Left forelimb (tissue), 1 donor: Measurements from ENCODE around the gene CASKIN1.

Experiments used
- DNase-seq: peaks from one replicate; pipeline ENCODE4 v3.0.0-alpha.2; 2018; ENCODE audit warnings: low spot score

Gene CASKIN1

DNA sequence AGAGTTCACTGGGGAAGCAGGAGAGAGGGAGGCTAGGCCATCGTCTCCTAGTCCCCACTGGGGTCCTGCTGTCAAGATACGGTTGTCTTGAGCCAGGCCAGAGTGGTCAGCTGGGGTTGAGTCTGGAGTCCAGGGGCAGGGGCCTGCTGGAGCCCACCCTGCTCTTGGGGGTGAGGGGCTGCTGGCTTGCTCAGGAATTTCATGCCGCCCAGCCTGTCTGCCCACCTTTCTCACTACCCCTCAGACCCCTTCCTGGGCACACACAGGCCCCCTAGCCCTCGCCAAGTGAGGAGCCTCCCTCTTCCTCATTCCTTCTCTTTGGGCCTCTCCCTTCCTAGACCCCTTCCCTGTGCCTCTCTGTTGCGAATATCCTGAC, 39.6 kb downstream of the CASKIN1 start:
- no peak for DNase-seq

DNA sequence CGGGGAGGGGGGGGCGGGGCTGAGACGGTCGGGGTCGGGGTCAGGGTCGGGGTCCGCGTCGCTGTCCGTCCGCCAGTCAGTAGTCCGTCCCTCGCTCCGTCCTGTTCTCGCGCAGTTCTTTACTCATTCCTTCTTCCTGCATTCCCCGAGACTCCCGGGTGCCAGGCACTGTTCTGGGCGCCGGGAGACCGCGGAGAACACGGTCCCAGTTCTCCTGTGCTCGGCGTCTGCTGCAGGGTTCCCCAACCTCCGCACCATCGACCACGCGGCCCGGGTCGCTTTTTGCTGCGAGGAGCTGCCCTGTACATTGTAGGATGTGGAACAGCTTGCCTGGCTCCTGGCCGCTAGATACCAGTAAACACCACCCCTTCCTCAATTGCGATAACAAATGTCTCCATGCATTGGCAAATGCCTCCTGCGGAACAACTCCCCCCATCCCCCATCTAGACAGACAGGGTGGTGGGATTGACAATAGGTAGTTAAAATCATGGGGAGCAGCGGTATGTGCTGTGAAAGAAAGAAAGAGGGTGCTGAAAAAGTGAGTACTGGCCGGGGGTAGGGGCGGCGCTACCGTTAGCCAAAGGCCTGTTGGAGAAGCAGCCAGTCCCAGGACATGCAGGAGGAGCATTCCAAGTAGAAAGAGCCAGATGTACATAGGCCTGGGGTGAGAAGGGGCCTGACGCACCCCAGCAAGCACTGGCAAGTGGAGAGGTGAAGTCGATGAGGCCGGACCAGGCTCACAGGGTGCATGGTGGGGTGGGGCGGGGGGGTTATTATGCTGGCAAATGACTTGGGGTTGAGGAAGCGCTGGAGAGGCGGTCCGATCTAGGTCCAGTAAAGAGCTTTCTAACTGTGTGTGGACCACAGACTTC, 40.2 kb downstream of the CASKIN1 start:
- no peak for DNase-seq

DNA sequence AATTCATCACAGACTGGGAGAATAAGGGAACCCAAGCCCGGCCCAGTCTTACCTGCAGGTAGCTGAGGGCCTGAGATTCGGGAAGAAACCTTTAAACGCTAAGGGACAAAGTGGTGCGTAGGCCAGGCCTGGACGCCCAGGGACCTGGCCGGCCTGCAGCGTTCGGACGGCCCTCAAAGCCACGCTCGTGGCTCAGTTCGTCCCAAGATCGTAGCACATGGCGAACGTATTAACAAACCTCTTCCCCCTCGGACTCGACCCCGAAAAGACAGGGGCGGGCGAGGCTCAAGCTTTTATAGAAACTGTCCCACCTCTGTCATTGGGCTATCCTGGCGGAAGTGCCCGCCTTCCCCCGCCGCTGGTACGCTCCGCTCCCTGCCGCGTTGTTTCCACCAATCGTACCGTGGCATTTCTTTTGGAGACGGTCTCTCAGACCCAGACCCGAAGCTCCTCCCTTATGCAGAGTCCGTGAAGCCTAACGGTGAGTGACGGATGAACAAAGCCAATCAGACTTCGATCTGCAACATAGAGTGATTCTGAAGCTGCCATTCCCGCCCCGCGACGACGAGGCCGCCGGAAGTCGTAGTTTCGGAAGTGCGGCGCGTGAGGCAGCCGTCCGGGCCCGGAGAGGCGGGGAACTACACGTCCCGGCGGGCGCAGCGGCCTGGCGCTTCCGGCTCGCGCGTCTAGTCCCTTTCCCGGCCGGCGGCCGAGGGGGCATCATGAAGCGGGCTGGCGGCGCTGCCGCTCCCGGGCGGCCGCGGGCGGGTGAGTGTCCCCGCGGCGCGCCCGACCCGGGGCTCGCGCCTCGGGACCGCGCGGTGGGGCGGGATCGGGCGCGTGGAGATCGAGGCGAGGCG, 41.1 kb downstream of the CASKIN1 start, which contains the start of gene TRAF7:
TSS of gene TRAF7 (plus strand) at position 692 of the 860 bp plus-strand sequence. CDS start 8,139 bp downstream, outside the sequence.
- DNase-seq, result peak; percentile 98

DNA sequence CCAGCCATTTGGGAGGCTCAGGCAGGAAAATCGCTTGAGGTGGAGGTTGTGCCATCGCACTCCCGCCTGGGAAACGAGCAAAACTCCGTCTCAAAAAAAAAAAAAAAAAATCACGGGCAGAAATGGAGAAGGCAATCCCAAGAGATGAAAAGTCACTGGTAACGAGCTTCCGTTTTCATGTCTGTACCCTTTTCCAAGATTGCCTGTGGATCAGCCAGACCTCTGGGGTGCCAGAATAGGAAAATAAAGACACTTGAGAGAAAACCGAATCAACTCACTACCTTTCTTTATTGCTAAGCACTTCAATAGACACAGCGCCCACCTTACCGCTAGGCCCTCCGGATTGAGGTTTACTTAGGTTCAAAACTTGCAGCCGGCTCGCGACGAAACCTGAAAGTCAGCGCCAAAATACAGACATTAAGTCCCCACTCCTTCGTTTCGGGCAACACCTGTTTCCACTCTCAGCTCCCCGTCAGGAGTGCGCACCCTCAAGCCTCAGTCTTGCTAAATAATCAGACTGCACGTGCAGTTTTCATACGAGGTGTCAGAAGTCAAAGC, 41.8 kb downstream of the CASKIN1 start:
- DNase-seq, result no peak

DNA sequence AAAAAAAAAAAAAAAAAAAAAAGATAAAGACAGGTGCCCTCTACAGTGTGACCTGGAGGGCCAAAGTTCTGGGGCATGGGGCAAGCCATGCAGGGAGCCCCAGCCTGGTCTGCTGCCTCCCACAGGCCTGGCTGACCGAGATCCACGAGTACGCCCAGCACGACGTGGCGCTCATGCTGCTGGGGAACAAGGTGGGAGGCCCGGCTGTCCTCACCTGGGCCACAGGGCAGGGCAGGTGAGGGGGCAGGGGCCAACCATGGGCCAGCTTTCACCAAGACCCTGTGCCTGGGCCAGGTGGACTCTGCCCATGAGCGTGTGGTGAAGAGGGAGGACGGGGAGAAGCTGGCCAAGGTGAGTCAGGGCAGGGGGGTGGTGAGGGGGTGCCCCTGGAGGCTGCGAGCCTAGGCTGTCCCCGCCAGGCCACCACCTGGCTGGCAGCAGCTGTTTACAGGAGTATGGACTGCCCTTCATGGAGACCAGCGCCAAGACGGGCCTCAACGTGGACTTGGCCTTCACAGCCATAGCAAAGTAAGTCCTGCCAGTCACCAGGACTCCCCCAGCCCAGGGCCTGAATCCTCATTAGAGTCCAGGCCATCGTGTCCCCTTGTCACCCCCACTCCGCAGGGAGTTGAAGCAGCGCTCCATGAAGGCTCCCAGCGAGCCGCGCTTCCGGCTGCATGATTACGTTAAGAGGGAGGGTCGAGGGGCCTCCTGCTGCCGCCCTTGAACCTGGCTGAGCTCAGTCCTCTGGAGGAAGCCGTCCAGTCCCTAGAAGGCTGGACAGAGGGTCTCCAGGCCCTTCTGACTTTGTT, 43.5 kb downstream of the CASKIN1 start:
- DNase-seq, result no peak

DNA sequence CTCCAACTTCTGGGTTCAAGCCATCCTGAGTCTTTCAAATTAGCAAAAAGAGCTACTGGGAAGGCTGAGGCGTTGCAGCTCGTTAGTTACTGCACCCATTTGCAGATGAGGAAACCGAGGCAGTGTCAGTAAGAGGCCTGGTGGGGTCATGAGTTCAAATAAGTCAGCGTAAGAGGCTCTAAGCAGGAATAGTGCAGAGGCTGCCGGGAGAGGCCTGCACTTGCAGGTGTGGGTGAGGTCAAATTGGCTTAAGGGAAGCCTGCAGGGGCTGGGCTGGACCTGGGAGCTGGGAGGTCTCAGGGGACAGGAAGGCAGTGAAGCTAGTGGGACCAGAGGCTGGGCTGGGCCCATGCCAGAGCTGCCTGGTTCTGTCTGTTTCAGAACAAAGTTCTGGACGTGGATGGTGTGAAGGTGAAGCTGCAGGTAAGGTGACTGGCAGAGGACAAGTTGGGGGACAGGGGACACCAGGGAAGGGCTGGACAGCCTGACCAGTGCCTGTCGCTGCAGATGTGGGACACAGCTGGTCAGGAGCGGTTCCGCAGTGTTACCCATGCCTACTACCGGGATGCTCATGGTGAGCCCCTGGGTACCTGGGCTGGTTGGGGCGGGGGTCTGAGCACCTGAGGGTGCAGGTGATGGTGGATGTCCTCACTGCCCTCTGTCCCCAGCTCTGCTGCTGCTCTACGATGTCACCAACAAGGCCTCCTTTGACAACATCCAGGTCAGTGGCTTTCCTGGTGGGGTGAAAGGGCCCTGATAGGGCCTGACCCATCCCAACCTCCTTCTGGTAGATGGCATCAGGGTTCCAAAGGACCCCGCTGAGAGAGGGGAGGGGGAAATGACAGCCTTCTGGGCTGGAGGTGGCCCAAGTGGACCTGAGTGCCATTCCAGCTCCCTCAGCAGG, 45.0 kb downstream of the CASKIN1 start:
- no peak for DNase-seq

DNA sequence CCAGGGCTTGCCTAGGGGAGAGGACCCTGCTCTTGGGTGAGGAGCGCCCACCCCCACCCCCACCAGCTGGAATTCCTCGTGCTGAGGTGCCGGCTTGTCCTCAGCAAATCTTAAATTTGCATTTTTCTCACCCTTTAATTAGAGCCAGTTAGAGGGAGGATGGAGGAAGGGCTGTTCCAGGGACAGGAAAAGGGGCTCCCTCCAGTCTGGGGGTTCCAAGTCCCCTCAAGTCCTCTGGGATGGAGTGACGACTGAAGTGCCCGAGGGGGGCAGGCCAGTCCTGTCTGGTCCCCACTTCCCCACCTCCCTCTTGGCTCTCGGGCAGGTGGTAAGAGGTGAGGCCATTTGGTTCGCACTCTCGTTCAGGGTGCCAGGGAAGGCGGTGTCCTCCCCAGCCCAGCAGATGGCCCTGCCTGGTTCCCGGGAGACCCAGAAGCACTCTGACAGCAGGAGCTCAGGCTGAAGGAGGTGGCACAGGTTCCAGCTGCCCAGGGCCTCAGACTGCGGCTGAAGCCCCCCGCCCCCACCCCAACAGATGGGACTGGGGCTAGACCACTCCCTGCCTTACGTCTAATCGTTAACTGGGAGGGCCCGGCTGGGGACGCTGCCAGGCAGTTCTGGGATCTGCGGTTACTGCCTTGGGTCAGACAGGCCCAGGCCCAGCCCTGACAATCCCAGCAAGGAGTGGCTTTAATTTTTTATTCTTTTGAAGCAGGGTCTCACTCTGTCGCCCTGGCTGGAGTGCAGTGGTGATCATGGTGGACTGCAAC, 45.8 kb downstream of the CASKIN1 start:
- DNase-seq, result no peak

DNA sequence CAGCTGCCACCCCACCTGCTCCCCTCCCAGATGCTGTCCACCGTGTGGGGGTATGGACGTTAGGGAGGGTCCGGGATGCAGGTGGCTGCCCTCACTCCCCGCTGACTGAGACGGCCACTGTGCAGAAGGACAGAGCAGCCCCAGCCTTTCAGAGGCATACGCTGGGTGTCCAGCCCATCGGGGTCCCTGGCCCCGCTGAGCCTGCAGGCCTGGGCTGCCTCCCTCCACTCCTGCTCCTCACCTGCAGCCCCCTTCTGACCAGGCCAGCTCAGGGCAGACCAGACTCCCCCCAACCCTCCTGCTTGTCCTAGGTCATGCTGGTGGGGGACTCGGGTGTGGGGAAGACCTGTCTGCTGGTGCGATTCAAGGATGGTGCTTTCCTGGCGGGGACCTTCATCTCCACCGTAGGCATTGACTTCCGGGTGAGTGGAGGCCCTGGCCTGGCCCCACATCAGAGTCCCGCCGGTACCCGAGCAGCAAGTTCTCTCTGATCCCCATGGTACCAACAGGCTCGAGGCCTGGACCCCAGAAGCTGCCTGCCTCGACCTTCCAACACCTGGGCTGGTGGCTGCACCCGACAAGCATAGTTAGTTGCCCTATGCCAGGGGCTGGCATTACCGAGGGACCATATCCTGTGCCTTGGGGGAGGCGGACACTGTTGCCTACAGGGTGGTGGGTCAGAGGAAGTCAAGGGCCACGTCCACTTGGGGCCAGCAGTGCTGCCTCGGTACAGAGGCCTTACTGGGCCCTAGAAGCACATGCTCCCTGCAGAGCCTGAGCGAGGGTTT, 46.6 kb downstream of the CASKIN1 start:
- DNase-seq, result no peak

DNA sequence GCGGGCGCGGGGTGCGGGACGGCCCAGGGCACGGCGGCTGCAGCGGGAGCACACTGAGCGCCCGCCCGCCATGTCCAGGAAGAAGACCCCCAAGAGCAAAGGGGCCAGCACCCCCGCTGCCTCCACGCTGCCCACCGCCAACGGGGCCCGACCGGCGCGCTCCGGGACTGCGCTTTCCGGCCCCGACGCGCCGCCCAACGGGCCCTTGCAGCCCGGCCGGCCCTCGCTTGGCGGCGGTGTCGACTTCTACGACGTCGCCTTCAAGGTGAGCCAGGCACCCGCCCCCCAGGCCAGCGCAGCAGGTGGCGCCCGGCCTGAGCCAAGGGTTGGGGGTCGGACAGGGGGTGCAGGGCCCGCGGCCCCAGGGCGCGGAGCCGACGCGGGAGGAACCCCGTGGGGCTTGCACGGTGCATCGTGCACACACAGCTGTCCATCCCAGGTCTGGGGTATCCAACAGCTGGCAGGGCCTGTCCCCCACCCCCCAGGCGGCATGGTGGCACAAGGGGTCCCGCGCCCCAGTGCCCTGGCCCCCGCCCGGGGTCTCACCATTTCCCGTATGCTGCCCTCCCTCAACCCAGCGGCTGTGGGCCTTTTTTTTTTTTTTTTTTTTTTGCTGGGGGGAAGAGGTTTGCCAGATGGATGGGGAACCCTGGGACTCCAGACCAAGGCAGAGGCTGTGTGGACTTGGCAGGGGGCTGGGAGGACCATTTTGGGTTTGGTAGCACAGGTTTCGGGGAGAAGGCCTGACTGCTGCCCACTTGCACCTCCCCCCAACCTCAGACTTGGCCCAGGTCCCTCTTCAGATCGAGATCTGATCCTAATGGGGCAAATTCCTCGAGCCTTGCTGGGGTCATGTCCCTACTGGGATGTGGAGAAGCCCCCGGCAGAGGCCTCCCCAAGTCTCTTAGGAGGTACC, 47.4 kb downstream of the CASKIN1 start:
- no peak for DNase-seq

DNA sequence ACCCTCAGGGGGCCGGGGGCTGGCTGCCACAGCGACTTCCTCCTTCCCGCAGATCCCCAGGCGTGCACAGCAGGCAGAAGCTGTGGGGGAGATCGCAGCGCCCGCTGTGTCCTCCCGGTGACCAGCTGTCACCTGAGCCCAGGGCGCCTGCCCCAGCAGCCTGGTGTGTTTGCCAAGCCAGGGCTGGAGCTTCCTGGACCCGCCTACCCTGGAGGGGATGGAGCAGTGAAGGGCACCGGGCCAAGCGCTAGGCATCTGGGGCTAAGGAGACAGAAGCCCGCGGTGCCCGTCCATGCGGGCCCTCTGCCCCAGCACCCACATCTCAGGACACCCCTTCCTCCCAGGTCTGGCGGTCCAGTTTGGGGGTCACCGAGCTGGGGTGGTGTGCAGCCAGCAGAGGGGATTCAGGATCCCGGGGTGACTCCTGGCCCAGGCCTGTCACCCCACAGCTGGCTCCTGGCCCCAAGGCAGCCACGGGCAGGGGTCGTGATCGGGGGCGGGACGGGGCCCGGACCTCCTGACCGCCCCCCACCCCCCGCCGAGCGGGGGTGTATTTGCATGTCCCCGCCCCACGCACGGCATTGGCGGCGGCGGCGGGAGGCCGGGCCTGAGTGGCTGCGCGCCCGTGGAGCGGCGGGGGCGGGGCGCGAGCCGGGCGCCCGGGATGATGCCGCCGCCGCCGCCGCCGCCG, 48.3 kb downstream of the CASKIN1 start, which contains the start of gene RAB26:
TSS of gene RAB26 (plus strand) at position 645 of the 691 bp plus-strand sequence. CDS start 159 bp downstream, outside the sequence.
- no peak for DNase-seq

DNA sequence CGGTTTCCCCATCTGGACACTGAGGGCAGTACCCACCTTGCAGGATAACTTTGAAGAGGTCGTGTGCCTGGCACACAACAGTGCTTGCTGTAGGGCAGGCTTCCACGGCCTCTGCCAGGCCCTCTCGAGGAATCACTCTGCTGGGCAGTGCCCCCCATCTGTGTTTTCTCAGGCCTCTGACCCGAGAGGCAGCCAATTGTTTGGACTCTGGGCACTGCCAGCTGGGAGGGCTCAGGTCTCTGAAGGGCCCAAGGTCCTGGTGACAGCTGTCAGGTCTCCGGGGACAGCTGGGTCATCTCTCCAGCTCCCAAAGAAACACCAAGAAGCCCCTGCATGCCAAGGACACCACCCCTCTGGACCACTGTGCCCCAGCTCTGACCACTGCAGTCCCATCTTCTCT, 49.0 kb downstream of the CASKIN1 start:
- DNase-seq, result no peak

DNA sequence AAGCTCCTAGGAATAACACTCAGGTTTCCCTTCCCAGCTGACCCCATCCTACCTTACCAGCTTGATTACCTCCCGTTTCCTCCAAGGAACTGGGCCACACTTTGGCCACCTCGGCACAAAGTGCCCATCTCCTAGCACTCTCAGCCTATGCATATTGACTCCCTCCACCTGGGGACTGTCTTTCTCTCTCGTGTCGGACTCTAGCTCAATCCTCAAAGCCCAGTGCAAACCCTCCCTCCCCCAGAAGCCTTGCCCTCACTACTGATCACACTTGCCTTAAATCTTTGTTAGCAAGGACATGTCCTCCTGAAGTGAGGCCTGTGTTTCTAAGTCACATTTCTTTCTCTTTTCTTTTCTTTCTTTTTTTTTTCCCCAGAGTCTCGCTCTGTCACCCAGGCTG, 50.6 kb downstream of the CASKIN1 start:
- DNase-seq, result no peak

DNA sequence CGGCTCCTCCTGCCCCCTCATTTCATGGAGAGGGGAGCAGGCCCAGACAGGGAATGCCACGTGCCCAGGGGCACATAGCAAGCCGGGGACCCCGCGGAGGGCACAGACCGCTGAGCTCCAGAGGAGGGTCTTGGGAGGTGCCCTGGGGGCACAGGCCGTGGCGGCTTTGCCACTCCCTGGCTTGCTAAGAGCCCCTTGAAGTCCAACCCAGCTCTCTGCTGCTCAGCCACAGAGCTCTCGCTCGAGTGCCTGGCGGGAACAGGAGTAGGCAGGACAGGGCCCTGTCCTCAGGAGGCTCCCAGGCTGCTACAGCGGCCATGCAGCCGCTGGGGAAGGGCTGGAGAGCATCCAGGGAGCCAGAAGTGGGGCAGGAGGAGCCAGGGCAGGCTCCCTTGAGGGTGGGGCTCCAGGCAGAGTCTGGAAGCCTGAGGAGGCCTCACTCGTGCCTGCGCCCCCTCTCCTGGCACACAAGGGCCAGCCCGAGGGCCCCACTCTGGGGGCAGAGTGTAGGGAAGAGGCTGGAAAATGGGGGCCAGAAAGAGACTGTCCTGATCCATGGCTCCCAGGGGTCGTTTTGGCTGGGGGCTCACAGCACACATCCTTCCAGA, 52.4 kb downstream of the CASKIN1 start:
- DNase-seq, result no peak

DNA sequence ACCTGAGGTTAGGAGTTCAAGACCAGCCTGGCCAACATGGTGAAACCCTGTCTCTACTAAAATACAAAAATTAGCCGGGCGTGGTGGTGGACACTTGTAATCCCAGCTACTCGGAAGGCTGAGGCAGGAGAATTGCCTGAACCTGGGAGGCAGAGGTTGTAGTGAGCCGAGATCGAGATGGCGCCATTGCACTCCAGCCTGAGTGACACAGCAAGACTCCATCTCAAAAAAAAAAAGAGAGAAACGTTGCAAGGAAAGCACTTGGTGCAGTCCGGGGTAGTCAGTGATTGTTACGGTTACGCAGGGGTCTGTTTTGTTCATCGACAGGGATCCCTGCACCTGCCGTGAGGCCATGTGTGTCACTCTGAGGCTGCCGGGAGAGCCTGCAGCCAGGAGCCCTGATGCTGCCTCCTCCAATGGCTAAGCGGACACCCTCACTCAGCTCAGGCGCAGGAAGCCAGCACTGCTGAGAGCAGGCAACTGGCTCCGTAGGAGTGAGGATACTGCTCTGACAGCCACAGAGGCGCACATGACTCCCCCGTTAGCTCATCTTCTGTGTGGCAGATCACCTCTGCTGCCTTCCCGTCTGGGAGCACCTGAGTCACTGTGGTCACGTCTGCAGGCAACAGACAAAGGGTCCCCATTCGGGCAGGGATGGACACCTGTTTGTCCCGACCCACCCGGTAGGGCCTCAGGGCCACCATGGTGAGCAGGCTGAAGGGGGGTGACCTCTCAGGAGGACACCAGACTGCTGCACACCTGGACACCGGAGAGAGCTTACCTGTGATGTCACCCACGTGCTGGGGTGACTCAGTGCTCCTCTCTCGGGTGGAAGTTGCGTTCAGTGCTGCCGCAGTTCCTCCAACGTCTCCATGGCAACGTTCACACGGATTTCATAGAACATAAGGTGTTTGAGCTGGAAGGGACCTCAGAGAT, 53.2 kb downstream of the CASKIN1 start:
- no peak for DNase-seq

DNA sequence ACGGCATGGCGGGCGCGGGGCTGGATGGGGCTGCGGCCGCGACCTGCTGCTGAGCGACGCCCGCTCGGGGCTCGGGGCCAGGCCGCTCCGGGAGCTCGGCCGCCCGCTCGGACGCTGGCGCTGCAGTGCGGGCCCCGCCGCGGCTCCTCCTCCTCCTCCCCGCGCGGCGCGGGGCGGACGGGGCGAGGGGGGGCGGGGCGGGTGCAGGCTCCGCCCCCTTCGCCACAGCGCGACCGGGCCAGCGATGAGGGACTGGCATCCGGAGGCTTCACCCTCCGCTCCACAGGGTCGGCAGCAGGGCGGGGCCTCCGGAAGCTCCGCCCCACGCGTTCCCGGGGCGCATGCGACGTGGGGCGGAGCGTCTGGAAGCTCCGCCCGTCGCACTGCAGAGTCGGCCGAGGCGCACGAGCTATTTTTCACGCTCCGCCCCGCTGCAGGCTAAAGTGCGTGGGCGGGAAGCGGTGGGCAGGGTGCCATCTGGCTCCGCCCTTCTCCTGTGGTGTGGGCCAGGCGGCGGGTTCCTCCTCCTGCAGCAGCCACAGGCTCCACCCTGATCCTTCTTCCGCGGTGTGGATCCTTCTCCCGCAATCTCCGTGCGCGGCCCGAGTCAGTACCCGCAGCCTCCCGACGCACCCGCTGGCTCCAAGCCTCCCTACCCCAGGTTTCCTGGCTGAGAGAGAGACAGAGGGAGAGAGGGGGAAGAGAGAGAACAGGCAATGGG, 60.5 kb downstream of the CASKIN1 start, which contains the start of gene PKD1:
TSS of gene PKD1 (minus strand) at position 129 of the 721 bp plus-strand sequence. CDS start 209 bp downstream, outside the sequence.
- peak; percentile 88 for DNase-seq
